Left lung (tissue), 10 donors: ENCODE results near the gene ATP9A. TPM values are rescaled to one million over a fixed set of nuclear protein-coding genes. Genes with fewer than 3 reads are reported as not detected.
A peak's percentile ranks its signal among the peaks of the same experiment; 100 is the strongest.

ENCODE experiments used
- ATAC-seq: fragments of 200-7000 bp; cut with Tn5 transposase; one replicate; pipeline ENCODE4 v1.9.1; 2020; ENCODE audit warnings: moderate library complexity
- DNase-seq, 4 donors: peaks; one replicate each; pipeline ENCODE4 v3.0.0-alpha.2; 2013 to 2020
- H3K27ac ChIP-seq, 2 donors: fragments of 200-600 bp; sonication (generic) in 1 of 2; one replicate each; pipeline versions ENCODE4 v1.5.0 to v1.8.0; 2020 to 2021
- H3K27me3 ChIP-seq, 2 donors: fragments of 200-600 bp; sonication (generic) in 1 of 2; one replicate each; pipeline versions ENCODE4 v1.5.0 to v1.8.0; 2020 to 2021
- H3K36me3 ChIP-seq, 2 donors: fragments of 200-600 bp; sonication (generic) in 1 of 2; one replicate each; pipeline versions ENCODE4 v1.5.0 to v1.8.0; 2020 to 2021
- H3K4me1 ChIP-seq, 2 donors: fragments of 200-600 bp; one replicate each; pipeline ENCODE4 v1.8.0; 2021
- H3K4me3 ChIP-seq, 2 donors: fragments of 200-600 bp; sonication (generic) in 1 of 2; one replicate each; pipeline versions ENCODE4 v1.5.0 to v1.8.0; 2020 to 2021; ENCODE audit warnings: mild to moderate bottlenecking in 1 of 2
- H3K9me3 ChIP-seq, 2 donors: fragments of 200-600 bp; sonication (generic) in 1 of 2; one replicate each; pipeline versions ENCODE4 v1.5.0 to v1.8.0; 2020 to 2021
- intact Hi-C, 2 donors: fragments of 100-400 bp; cut with DNase I; formaldehyde crosslinking; loops; one replicate each; pipeline versions ENCODE4 v1.11.2 to v1.14.2; 2022
- polyA plus RNA-seq, 6 donors: library from polyadenylated mRNA; unstranded; fragments of 120-200 nt; gene quantifications; one replicate each; pipeline ENCODE4 v1.2.1, GENCODE V29; 2013; ENCODE audit not compliant: insufficient read length in 6 of 6
- total RNA-seq, 2 donors: library from RNA; stranded (reverse); fragmentation: NEBNext Ultra II Directional; extraction: Animal tissue kit (Norgen Biotek cat#: 25700); gene quantifications; one replicate each; pipeline ENCODE4 v1.2.1, GENCODE V29; 2021
- TF ChIP-seq, protein P1 (sequence below), 2 donors: fragments of 200-600 bp; sonication (generic) in 1 of 2; IDR thresholded peaks; one replicate each; pipeline versions ENCODE4 v1.5.0 to v1.8.0; 2021; ENCODE audit warnings: antibody characterized with exemption in 2 of 2
- donor health status: DM: no; HTN: yes; CAD: no.
- donor health status: DM: no; HTN: no; CAD: no.

The ATP9A gene
- total and polyA plus RNA-seq, 8 donors: 15.3 to 59.7 (median 50.4) TPM

- intact Hi-C loops: no loop called here
- no peaks in the 10 kb centered on the region for H3K9me3 ChIP-seq
- TF ChIP-seq, protein P1, sequence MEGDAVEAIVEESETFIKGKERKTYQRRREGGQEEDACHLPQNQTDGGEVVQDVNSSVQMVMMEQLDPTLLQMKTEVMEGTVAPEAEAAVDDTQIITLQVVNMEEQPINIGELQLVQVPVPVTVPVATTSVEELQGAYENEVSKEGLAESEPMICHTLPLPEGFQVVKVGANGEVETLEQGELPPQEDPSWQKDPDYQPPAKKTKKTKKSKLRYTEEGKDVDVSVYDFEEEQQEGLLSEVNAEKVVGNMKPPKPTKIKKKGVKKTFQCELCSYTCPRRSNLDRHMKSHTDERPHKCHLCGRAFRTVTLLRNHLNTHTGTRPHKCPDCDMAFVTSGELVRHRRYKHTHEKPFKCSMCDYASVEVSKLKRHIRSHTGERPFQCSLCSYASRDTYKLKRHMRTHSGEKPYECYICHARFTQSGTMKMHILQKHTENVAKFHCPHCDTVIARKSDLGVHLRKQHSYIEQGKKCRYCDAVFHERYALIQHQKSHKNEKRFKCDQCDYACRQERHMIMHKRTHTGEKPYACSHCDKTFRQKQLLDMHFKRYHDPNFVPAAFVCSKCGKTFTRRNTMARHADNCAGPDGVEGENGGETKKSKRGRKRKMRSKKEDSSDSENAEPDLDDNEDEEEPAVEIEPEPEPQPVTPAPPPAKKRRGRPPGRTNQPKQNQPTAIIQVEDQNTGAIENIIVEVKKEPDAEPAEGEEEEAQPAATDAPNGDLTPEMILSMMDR (IDR thresholded peaks at IDR 0.05): no peak
- no peak overlapping the region for H3K4me3 ChIP-seq
- ATAC-seq (no peak), DNase-seq (no peak)
- no peaks in the 10 kb centered on the region for H3K27me3 ChIP-seq
- peaks cover 0 to 6% of the 10 kb centered on the region in 2 donors for H3K36me3 ChIP-seq
- no peak overlapping the region for H3K27ac ChIP-seq
- peaks cover 0 to 19% of the 10 kb centered on the region in 2 donors for H3K4me1 ChIP-seq
These were observed 114.1 kb downstream of the ATP9A start for GRCh38 chr20:51654060-51654459.

DNA sequence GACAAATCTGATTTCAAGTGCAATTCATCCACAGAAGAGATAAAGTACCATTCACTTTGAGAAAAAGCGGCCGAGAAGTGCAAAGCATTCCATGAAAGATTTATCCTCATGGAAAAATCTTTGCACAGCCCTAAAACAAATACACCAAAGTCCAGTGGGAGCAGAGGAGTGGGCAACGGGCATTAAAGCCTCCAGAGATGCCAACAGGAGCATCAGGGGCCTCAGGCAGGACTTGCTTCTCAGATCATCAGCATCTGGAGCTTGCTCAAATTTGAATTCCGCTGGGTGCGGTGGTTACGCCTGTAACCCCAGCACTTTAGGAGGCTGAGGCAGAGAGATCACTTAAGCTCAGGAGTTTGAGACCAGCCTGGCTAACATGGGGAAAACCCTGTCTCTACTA lies 115.0 kb downstream of the ATP9A start:
- Histone ChIP-seq H3K4me1 (peaks cover 0 to 19% of the 10 kb centered on the region in 2 donors), H3K9me3 (no peaks in the 10 kb centered on the region), H3K4me3 (no peak overlapping the region), H3K36me3 (peaks cover 0 to 6% of the 10 kb centered on the region in 2 donors), H3K27me3 (no peaks in the 10 kb centered on the region), H3K27ac (no peak overlapping the region)
- DNase-seq (no peak), ATAC-seq (no peak)
- intact Hi-C loops: no loop called here
- TF ChIP-seq, protein P1 (IDR thresholded peaks at IDR 0.05): no peak

- ATAC-seq: no peak
- Histone ChIP-seq H3K4me3 (no peak overlapping the region), H3K27me3 (no peaks in the 10 kb centered on the region), H3K4me1 (peaks cover 0 to 19% of the 10 kb centered on the region in 2 donors), H3K36me3 (peaks cover 0 to 6% of the 10 kb centered on the region in 2 donors), H3K27ac (peak overlapping the region in 1 of 2 donors; percentile 6), H3K9me3 (no peaks in the 10 kb centered on the region)
- intact Hi-C loops: no loop called here
- no peak for DNase-seq
- TF ChIP-seq, protein P1 (IDR thresholded peaks at IDR 0.05): no peak
These were observed 116.2 kb downstream of the ATP9A start for GRCh38 chr20:51651921-51652549.

DNA sequence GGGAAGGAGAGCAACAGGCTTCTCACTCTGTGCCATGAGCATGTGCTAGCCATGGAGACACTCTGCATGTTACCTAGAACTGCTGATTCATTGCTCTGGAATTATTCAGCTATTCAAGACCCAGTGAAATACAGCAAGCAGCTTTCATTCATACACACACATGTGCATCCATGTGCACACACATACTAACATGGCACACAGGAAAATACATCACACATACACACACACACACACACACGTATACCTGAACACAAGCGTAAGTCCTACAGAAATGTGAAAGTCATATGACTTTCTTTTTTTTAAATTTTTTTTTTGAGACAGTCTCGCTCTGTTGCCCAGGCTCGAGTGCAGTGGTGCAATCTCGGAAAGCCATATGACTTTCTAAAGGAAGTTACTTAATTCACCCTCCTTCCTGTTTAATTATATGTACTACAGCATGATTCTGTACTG lies 117.5 kb downstream of the ATP9A start:
- Histone ChIP-seq H3K4me3 (no peak overlapping the region), H3K36me3 (no peaks in the 10 kb centered on the region), H3K27ac (peak overlapping the region; percentile 26 to 81), H3K9me3 (no peaks in the 10 kb centered on the region), H3K27me3 (no peaks in the 10 kb centered on the region), H3K4me1 (peaks cover 0 to 19% of the 10 kb centered on the region in 2 donors)
- DNase-seq (no peak), ATAC-seq (peak; percentile 73)
- TF ChIP-seq, protein P1 (IDR thresholded peaks at IDR 0.05): no peak
- intact Hi-C loops: no loop called here

DNA sequence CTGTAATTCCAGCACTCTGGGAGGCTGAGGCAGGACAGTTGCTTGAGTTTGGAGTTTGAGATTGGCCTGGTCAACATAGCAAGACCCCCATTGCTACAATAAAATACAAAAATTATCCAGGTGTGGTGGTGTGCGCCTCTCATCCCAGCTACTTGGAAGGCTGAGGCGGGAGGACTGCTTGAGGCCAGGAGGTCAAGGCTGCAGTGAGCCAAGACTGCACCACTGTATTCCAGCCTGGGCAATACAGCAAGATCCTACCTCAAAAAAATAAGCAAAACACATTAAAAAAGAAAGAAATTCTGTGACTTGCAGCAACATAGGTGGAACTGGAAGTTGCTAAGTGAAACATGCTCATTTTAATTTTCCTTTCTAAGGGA lies 119.6 kb downstream of the ATP9A start:
- H3K27ac ChIP-seq: no peak overlapping the region
- H3K9me3 ChIP-seq: no peaks in the 10 kb centered on the region
- intact Hi-C loops: no loop called here
- DNase-seq: no peak
- peaks cover 0 to 19% of the 10 kb centered on the region in 2 donors for H3K4me1 ChIP-seq
- ATAC-seq: no peak
- H3K27me3 ChIP-seq: no peaks in the 10 kb centered on the region
- H3K4me3 ChIP-seq: no peak overlapping the region
- H3K36me3 ChIP-seq: no peaks in the 10 kb centered on the region
- TF ChIP-seq, protein P1 (IDR thresholded peaks at IDR 0.05): no peak
